GM15510 (cell line): Measurements from ENCODE around the gene LHPP.

Experiments used
- POLR2A ChIP-seq: IDR thresholded peaks from 3 replicates; pipeline ENCODE4 v1.6.1; 2011; ENCODE audit warnings: borderline replicate concordance; ENCODE audit not compliant: insufficient read length; ENCODE audit errors: extremely low read depth

The LHPP gene

GRCh38 chr10:124539935-124540641 lies 78.5 kb downstream of the LHPP start:
- no peak for TF ChIP-seq POLR2A

GRCh38 chr10:124541076-124541903 lies 79.7 kb downstream of the LHPP start:
- no peak for TF ChIP-seq POLR2A

- TF ChIP-seq POLR2A = no peak
These were observed 80.7 kb downstream of the LHPP start for GRCh38 chr10:124542336-124542735.

- no peak for TF ChIP-seq POLR2A
These were observed 81.5 kb downstream of the LHPP start for GRCh38 chr10:124543146-124543545.

- no peak for TF ChIP-seq POLR2A
These were observed 82.3 kb downstream of the LHPP start for GRCh38 chr10:124543971-124544370.

GRCh38 chr10:124544711-124545110 lies 83.1 kb downstream of the LHPP start:
- TF ChIP-seq POLR2A = no peak

- no peak for TF ChIP-seq POLR2A
These were observed 83.9 kb downstream of the LHPP start for GRCh38 chr10:124545351-124546054.

GRCh38 chr10:124546055-124546369 lies 84.4 kb downstream of the LHPP start:
- TF ChIP-seq POLR2A = no peak

GRCh38 chr10:124546957-124547646 lies 85.5 kb downstream of the LHPP start:
- no peak for TF ChIP-seq POLR2A

- no peak for TF ChIP-seq POLR2A
These were observed 86.1 kb downstream of the LHPP start for GRCh38 chr10:124547647-124548168.

GRCh38 chr10:124550293-124551034 lies 88.8 kb downstream of the LHPP start:
- no peak for TF ChIP-seq POLR2A

GRCh38 chr10:124551097-124551496 lies 89.5 kb downstream of the LHPP start:
- TF ChIP-seq POLR2A = no peak

- no peak for TF ChIP-seq POLR2A
These were observed 90.1 kb downstream of the LHPP start for GRCh38 chr10:124551755-124552154.

- TF ChIP-seq POLR2A = no peak
These were observed 91.2 kb downstream of the LHPP start for GRCh38 chr10:124552691-124553276.
